ENCODE data around the gene FCHSD1. TPM values are rescaled to one million over a fixed set of nuclear protein-coding genes. Genes with fewer than 3 reads are reported as not detected.

FCHSD1 gene
- total RNA-seq, 1 experiment from 2014 or later = 37.2 TPM

GRCh38 chr5:141623611-141624010, 27.6 kb downstream of the FCHSD1 start:
- H2AFZ ChIP-seq (ENCODE audit: low read depth, low read length, poor library complexity, severe bottlenecking) = no peak overlapping the region
- peaks cover 38 to 49% of the 10 kb centered on the region in 2 experiments; a peak in 3 of 4 replicates for H3K36me3 ChIP-seq (ENCODE audit: control insufficient read depth in 1 of 2, insufficient read depth in 2 of 2, low read length in 2 of 2)
- DNase-seq (ENCODE audit: low read depth, low spot score) = no peak
- H3K27me3 ChIP-seq (ENCODE audit: insufficient read depth, low read length) = no peaks in the 10 kb centered on the region
- TF ChIP-seq ZFX (IDR thresholded peaks at IDR 0.05) = no peak
- TF ChIP-seq YY1 (IDR thresholded peaks at IDR 0.05; ENCODE audit: extremely low read depth, insufficient replicate concordance, low read depth, low read length) = no peak
- TF ChIP-seq FOSL1 (IDR thresholded peaks at IDR 0.05; ENCODE audit: low read depth) = no peak
- TF ChIP-seq, protein P1, sequence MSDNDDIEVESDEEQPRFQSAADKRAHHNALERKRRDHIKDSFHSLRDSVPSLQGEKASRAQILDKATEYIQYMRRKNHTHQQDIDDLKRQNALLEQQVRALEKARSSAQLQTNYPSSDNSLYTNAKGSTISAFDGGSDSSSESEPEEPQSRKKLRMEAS (IDR thresholded peaks at IDR 0.05) = no peak
- no peak for TF ChIP-seq CBX3 (IDR thresholded peaks at IDR 0.05; ENCODE audit: low read depth)
- no peak for TF ChIP-seq ZNF274 (IDR thresholded peaks at IDR 0.05; ENCODE audit: low read depth, low read length)
- TF ChIP-seq POLR2AphosphoS5 (IDR thresholded peaks at IDR 0.05; ENCODE audit: low read depth, low read length) = no peak
- no peak for TF ChIP-seq SRF (IDR thresholded peaks at IDR 0.05; ENCODE audit: low read depth)
- TF ChIP-seq ELF1 (IDR thresholded peaks at IDR 0.05; ENCODE audit: borderline replicate concordance, low read depth) = no peak
- CTCF ChIA-PET = interaction anchor here (1.0 kb wide), 1 partner anchor 31 kb away, joined by 3 read pairs; no protein-coding TSS in a partner anchor
- H4K20me1 ChIP-seq (ENCODE audit: insufficient read depth) = no peaks in the 10 kb centered on the region
- H3K79me2 ChIP-seq (ENCODE audit: insufficient read depth, low read length) = no peaks in the 10 kb centered on the region
- H3K4me3 ChIP-seq (replicated peaks in 1 of 2; ENCODE audit: low read depth in 1 of 2, low read length in 2 of 2) = no peak overlapping the region
- no peaks in the 10 kb centered on the region for H3K9me2 ChIP-seq (ENCODE audit: insufficient read depth)
- BruUV-seq (replicated peaks) = no TSS peak
- no peak for ATAC-seq
- no peak overlapping the region for H3K9ac ChIP-seq (ENCODE audit: low read length)
- H3K27ac ChIP-seq (ENCODE audit: low read depth, low read length) = no peak overlapping the region
- intact Hi-C loops (cut with micrococcal nuclease) = no loop called here
- no peaks in the 10 kb centered on the region for H3K9me3 ChIP-seq (ENCODE audit: control insufficient read depth in 1 of 2, insufficient read depth in 1 of 2, low read depth in 1 of 2, low read length in 2 of 2)
- no peak overlapping the region for H3K4me2 ChIP-seq (ENCODE audit: low read length)
- RAD21 ChIA-PET (ENCODE audit: low non-redundant PET in 1 of 2, low total read pairs in 2 of 2, uncharacterized antibody in 2 of 2, unreplicated experiment in 2 of 2) = no interaction called here
- POLR2A ChIA-PET = no interaction called here
- peaks cover 0 to 7% of the 10 kb centered on the region in 2 experiments; a peak in 2 of 4 replicates for H3K4me1 ChIP-seq (ENCODE audit: control insufficient read depth in 1 of 2, insufficient read depth in 2 of 2, low read length in 2 of 2)

GRCh38 chr5:141623186-141623585, 28.0 kb downstream of the FCHSD1 start:
- ChIA-PET RAD21 (ENCODE audit: low non-redundant PET in 1 of 2, low total read pairs in 2 of 2, uncharacterized antibody in 2 of 2, unreplicated experiment in 2 of 2) (no interaction called here), POLR2A (no interaction called here), CTCF (interaction anchor here (1.0 kb wide), 1 partner anchor 31 kb away, joined by 3 read pairs; no protein-coding TSS in a partner anchor)
- H2AFZ ChIP-seq (ENCODE audit: low read depth, low read length, poor library complexity, severe bottlenecking) = no peak overlapping the region
- peaks cover 3% of the 10 kb centered on the region for H3K79me2 ChIP-seq (ENCODE audit: insufficient read depth, low read length)
- H3K9me2 ChIP-seq (ENCODE audit: insufficient read depth) = no peaks in the 10 kb centered on the region
- no peak overlapping the region for H3K4me3 ChIP-seq (replicated peaks in 1 of 2; ENCODE audit: low read depth in 1 of 2, low read length in 2 of 2)
- ATAC-seq (no peak), DNase-seq (ENCODE audit: low read depth, low spot score) (no peak)
- H3K27ac ChIP-seq (ENCODE audit: low read depth, low read length) = no peak overlapping the region
- intact Hi-C loops (cut with micrococcal nuclease) = no loop called here
- H3K27me3 ChIP-seq (ENCODE audit: insufficient read depth, low read length) = no peaks in the 10 kb centered on the region
- peaks cover 0 to 7% of the 10 kb centered on the region in 2 experiments; a peak in 2 of 4 replicates for H3K4me1 ChIP-seq (ENCODE audit: control insufficient read depth in 1 of 2, insufficient read depth in 2 of 2, low read length in 2 of 2)
- no peak overlapping the region for H3K9ac ChIP-seq (ENCODE audit: low read length)
- H4K20me1 ChIP-seq (ENCODE audit: insufficient read depth) = no peaks in the 10 kb centered on the region
- no peak overlapping the region for H3K4me2 ChIP-seq (ENCODE audit: low read length)
- no TSS peak for BruUV-seq (replicated peaks)
- no peaks in the 10 kb centered on the region for H3K9me3 ChIP-seq (ENCODE audit: control insufficient read depth in 1 of 2, insufficient read depth in 1 of 2, low read depth in 1 of 2, low read length in 2 of 2)
- H3K36me3 ChIP-seq (ENCODE audit: control insufficient read depth in 1 of 2, insufficient read depth in 2 of 2, low read length in 2 of 2) = peaks cover 34 to 45% of the 10 kb centered on the region in 2 experiments; a peak in 3 of 4 replicates
- no peak for TF ChIP-seq RAD21 (IDR thresholded peaks at IDR 0.05; ENCODE audit: low read depth)
- TF ChIP-seq, protein P1 (IDR thresholded peaks at IDR 0.05) = no peak
- no peak for TF ChIP-seq SIN3A (IDR thresholded peaks at IDR 0.05; ENCODE audit: low read depth)
- no peak for TF ChIP-seq POLR2A (IDR thresholded peaks at IDR 0.05; ENCODE audit: borderline replicate concordance, extremely low read depth, insufficient read depth, insufficient read length)
- no peak for TF ChIP-seq CEBPB (IDR thresholded peaks at IDR 0.05; ENCODE audit: low read depth)
- no peak for TF ChIP-seq ELF1 (IDR thresholded peaks at IDR 0.05; ENCODE audit: borderline replicate concordance, low read depth)
- no peak for TF ChIP-seq POLR2AphosphoS5 (IDR thresholded peaks at IDR 0.05; ENCODE audit: low read depth, low read length)
- no peak for TF ChIP-seq FOSL1 (IDR thresholded peaks at IDR 0.05; ENCODE audit: low read depth)
- TF ChIP-seq ZNF274 (IDR thresholded peaks at IDR 0.05; ENCODE audit: low read depth, low read length) = no peak
- no peak for TF ChIP-seq SP1 (IDR thresholded peaks at IDR 0.05; ENCODE audit: low read depth)
- no peak for TF ChIP-seq EZH2 (IDR thresholded peaks at IDR 0.05)
- TF ChIP-seq CBX3 (IDR thresholded peaks at IDR 0.05; ENCODE audit: low read depth) = no peak
- TF ChIP-seq, protein P2, sequence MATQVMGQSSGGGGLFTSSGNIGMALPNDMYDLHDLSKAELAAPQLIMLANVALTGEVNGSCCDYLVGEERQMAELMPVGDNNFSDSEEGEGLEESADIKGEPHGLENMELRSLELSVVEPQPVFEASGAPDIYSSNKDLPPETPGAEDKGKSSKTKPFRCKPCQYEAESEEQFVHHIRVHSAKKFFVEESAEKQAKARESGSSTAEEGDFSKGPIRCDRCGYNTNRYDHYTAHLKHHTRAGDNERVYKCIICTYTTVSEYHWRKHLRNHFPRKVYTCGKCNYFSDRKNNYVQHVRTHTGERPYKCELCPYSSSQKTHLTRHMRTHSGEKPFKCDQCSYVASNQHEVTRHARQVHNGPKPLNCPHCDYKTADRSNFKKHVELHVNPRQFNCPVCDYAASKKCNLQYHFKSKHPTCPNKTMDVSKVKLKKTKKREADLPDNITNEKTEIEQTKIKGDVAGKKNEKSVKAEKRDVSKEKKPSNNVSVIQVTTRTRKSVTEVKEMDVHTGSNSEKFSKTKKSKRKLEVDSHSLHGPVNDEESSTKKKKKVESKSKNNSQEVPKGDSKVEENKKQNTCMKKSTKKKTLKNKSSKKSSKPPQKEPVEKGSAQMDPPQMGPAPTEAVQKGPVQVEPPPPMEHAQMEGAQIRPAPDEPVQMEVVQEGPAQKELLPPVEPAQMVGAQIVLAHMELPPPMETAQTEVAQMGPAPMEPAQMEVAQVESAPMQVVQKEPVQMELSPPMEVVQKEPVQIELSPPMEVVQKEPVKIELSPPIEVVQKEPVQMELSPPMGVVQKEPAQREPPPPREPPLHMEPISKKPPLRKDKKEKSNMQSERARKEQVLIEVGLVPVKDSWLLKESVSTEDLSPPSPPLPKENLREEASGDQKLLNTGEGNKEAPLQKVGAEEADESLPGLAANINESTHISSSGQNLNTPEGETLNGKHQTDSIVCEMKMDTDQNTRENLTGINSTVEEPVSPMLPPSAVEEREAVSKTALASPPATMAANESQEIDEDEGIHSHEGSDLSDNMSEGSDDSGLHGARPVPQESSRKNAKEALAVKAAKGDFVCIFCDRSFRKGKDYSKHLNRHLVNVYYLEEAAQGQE (IDR thresholded peaks at IDR 0.05; ENCODE audit: low read depth) = no peak
- TF ChIP-seq SRF (IDR thresholded peaks at IDR 0.05; ENCODE audit: low read depth) = no peak
